IPS DF 6.9 (cell line): ENCODE results near the gene TNNC1.

Experiments
- DNase-seq: peaks from one replicate; pipeline ENCODE4 v3.0.0-alpha.2; 2013; ENCODE audit warnings: low read depth, low spot score
- H3K27ac ChIP-seq: one replicate; pipeline ENCODE4 v1.5.1; 2013; ENCODE audit warnings: low read length, control low read depth
- H3K27me3 ChIP-seq: 2 replicates; pipeline ENCODE4 v1.6.1; 2013; ENCODE audit warnings: mild to moderate bottlenecking, low read length; ENCODE audit not compliant: control insufficient read depth, insufficient read depth
- H3K36me3 ChIP-seq: 2 replicates; pipeline ENCODE4 v1.6.1; 2013; ENCODE audit warnings: low read length; ENCODE audit not compliant: control insufficient read depth, insufficient read depth
- H3K4me1 ChIP-seq: 2 replicates; pipeline ENCODE4 v1.6.1; 2013; ENCODE audit warnings: low read length; ENCODE audit not compliant: control insufficient read depth, insufficient read depth
- H3K4me3 ChIP-seq: 2 replicates; pipeline ENCODE4 v1.5.1; 2013; ENCODE audit warnings: mild to moderate bottlenecking, low read length
- H3K9me3 ChIP-seq: 2 replicates; pipeline ENCODE4 v1.6.1; 2013; ENCODE audit warnings: low read length, inconsistent platforms; ENCODE audit not compliant: control insufficient read depth, insufficient read depth
- WGBS: extraction: QIAGEN DNeasy Blood & Tissue Kit; methylation state at CpG from one replicate; pipeline ENCODE4 v1.1.7; 2013; ENCODE audit warnings: mixed read lengths, missing lambda C conversion rate; ENCODE audit not compliant: insufficient read length, insufficient coverage; 5-methylcytosine and 5-hydroxymethylcytosine counted together

Gene TNNC1

GRCh38 chr3:52433328-52433995 lies 20.4 kb downstream of the TNNC1 start:
- DNase-seq: no peak
- H3K27me3 ChIP-seq: no peaks in the 10 kb centered on the region
- H3K36me3 ChIP-seq: no peaks in the 10 kb centered on the region
- no peak overlapping the region for H3K4me3 ChIP-seq
- no peak overlapping the region for H3K27ac ChIP-seq
- no peaks in the 10 kb centered on the region for H3K4me1 ChIP-seq
- WGBS: no CpG with 5 or more reads among the region's 10 CpGs
- H3K9me3 ChIP-seq: no peaks in the 10 kb centered on the region

GRCh38 chr3:52432691-52433141 lies 21.1 kb downstream of the TNNC1 start:
- no CpG with 5 or more reads among the region's 4 CpGs for WGBS
- H3K36me3 ChIP-seq: no peaks in the 10 kb centered on the region
- H3K4me1 ChIP-seq: no peaks in the 10 kb centered on the region
- H3K27ac ChIP-seq: no peak overlapping the region
- H3K27me3 ChIP-seq: no peaks in the 10 kb centered on the region
- H3K4me3 ChIP-seq: no peak overlapping the region
- H3K9me3 ChIP-seq: no peaks in the 10 kb centered on the region
- DNase-seq: no peak

GRCh38 chr3:52432225-52432624 lies 21.6 kb downstream of the TNNC1 start:
- Histone ChIP-seq H3K27ac (no peak overlapping the region), H3K9me3 (no peaks in the 10 kb centered on the region), H3K36me3 (no peaks in the 10 kb centered on the region), H3K4me1 (no peaks in the 10 kb centered on the region), H3K4me3 (no peak overlapping the region), H3K27me3 (no peaks in the 10 kb centered on the region)
- DNase-seq: no peak
- WGBS: no CpG with 5 or more reads among the region's 6 CpGs

GRCh38 chr3:52431459-52432223 lies 22.2 kb downstream of the TNNC1 start:
- no peaks in the 10 kb centered on the region for H3K9me3 ChIP-seq
- no peaks in the 10 kb centered on the region for H3K27me3 ChIP-seq
- no peak overlapping the region for H3K4me3 ChIP-seq
- DNase-seq: no peak
- no peak overlapping the region for H3K27ac ChIP-seq
- WGBS: no CpG with 5 or more reads among the region's 10 CpGs
- no peaks in the 10 kb centered on the region for H3K4me1 ChIP-seq
- H3K36me3 ChIP-seq: no peaks in the 10 kb centered on the region

- H3K4me1 ChIP-seq: no peaks in the 10 kb centered on the region
- H3K36me3 ChIP-seq: no peaks in the 10 kb centered on the region
- H3K9me3 ChIP-seq: no peaks in the 10 kb centered on the region
- WGBS: no CpG with 5 or more reads among the region's 9 CpGs
- no peak for DNase-seq
- no peak overlapping the region for H3K27ac ChIP-seq
- H3K27me3 ChIP-seq: no peaks in the 10 kb centered on the region
- no peak overlapping the region for H3K4me3 ChIP-seq
Measured at GRCh38 chr3:52430416-52430810, 23.4 kb downstream of the TNNC1 start.

GRCh38 chr3:52429779-52430415 lies 23.9 kb downstream of the TNNC1 start:
- Histone ChIP-seq H3K27ac (no peak overlapping the region), H3K36me3 (no peaks in the 10 kb centered on the region), H3K4me1 (no peaks in the 10 kb centered on the region), H3K27me3 (no peaks in the 10 kb centered on the region), H3K4me3 (no peak overlapping the region), H3K9me3 (no peaks in the 10 kb centered on the region)
- DNase-seq: no peak
- WGBS: no CpG with 5 or more reads among the region's 7 CpGs

- H3K4me3 ChIP-seq: no peak overlapping the region
- H3K4me1 ChIP-seq: no peaks in the 10 kb centered on the region
- no peaks in the 10 kb centered on the region for H3K36me3 ChIP-seq
- no peak overlapping the region for H3K27ac ChIP-seq
- no peaks in the 10 kb centered on the region for H3K27me3 ChIP-seq
- WGBS: no CpG with 5 or more reads among the region's 3 CpGs
- DNase-seq: no peak
- H3K9me3 ChIP-seq: no peaks in the 10 kb centered on the region
Measured at GRCh38 chr3:52429031-52429430, 24.8 kb downstream of the TNNC1 start.

GRCh38 chr3:52428151-52429005 lies 25.5 kb downstream of the TNNC1 start:
- H3K27ac ChIP-seq: no peak overlapping the region
- no peak for DNase-seq
- no peaks in the 10 kb centered on the region for H3K27me3 ChIP-seq
- no CpG with 5 or more reads among the region's 7 CpGs for WGBS
- H3K36me3 ChIP-seq: no peaks in the 10 kb centered on the region
- H3K4me1 ChIP-seq: no peaks in the 10 kb centered on the region
- no peaks in the 10 kb centered on the region for H3K9me3 ChIP-seq
- H3K4me3 ChIP-seq: no peak overlapping the region

GRCh38 chr3:52423173-52423572 lies 30.7 kb downstream of the TNNC1 start:
- 0 out of 2 replicates have a peak, but pooled peaks cover 2% of the 10 kb centered on the region for H3K4me1 ChIP-seq
- WGBS: no CpG with 5 or more reads among the region's 5 CpGs
- no peak overlapping the region for H3K4me3 ChIP-seq

GRCh38 chr3:52422669-52423068 lies 31.2 kb downstream of the TNNC1 start:
- H3K27me3 ChIP-seq: no peaks in the 10 kb centered on the region
- H3K4me3 ChIP-seq: no peak overlapping the region
- 0 out of 2 replicates have a peak, but pooled peaks cover 2% of the 10 kb centered on the region for H3K4me1 ChIP-seq
- WGBS: no CpG with 5 or more reads among the region's 3 CpGs
- DNase-seq: no peak
- H3K9me3 ChIP-seq: no peaks in the 10 kb centered on the region
- no peak overlapping the region for H3K27ac ChIP-seq
- no peaks in the 10 kb centered on the region for H3K36me3 ChIP-seq

More at GRCh38 chr3:52423173-52423572, 30.7 kb downstream of the TNNC1 start:
- no peaks in the 10 kb centered on the region for H3K27me3 ChIP-seq
- no peaks in the 10 kb centered on the region for H3K9me3 ChIP-seq
- H3K36me3 ChIP-seq: no peaks in the 10 kb centered on the region
- DNase-seq: no peak
- H3K27ac ChIP-seq: no peak overlapping the region
